ENCODE results near the gene CD5L. TPM values are rescaled to one million over a fixed set of nuclear protein-coding genes. Genes with fewer than 3 reads are reported as not detected.

Gene CD5L
- total and polyA plus RNA-seq, 10 of the 15 experiments (the other 5 are each of a cell fraction or from before 2014, with no cell fraction given): 0.10 to 0.57 (median 0.24) TPM

DNA sequence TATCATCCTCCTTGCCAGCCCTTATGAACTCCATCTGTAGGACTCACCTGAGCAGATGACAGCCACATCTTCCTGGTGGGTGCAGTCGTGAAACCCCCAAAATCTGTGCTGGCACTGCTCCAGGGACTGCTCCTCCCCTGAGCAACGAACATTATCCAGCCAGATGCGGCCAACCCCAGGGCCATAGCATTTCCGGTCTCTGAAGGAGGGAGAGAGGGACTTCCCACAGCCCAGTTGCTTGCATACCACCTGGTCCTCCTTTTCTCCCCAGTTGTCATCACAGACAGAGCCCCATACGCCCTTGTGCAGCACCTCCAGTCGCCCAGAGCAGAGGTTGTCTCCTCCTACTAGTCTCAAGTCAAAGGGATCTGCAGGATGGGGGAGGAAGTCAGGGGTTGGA, 8.5 kb downstream of the CD5L start:
- TF ChIP-seq KLF5 (IDR thresholded peaks at IDR 0.05; ENCODE audit: partially characterized antibody) (no peak), SMARCA5 (IDR thresholded peaks at IDR 0.05) (no peak), TCF3 (IDR thresholded peaks at IDR 0.05; ENCODE audit: borderline replicate concordance, insufficient read depth, low read depth, low read length) (0 out of 2 replicates have a peak, but pooled peaks have one; percentile 30), TCF12 (IDR thresholded peaks at IDR 0.05; ENCODE audit: low read depth, low read length) (0 out of 2 replicates have a peak, but pooled peaks have one; percentile 29), CBX3 (IDR thresholded peaks at IDR 0.05; ENCODE audit: borderline replicate concordance, low read depth) (no peak), RUNX3 (IDR thresholded peaks at IDR 0.05; ENCODE audit: low read length) (peak; percentile 46), TAF1 (IDR thresholded peaks at IDR 0.05; ENCODE audit: borderline replicate concordance, low read depth, low read length) (no peak), CHD1 (IDR thresholded peaks at IDR 0.05; ENCODE audit: low read depth, low read length) (no peak), FOXM1 (IDR thresholded peaks at IDR 0.05; ENCODE audit: low read depth, low read length) (peak; percentile 22; the same call in 1 of the 2 replicates), EGR1 (IDR thresholded peaks at IDR 0.05; ENCODE audit: borderline replicate concordance in 1 of 2, low read depth in 2 of 2, low read length in 2 of 2) (0 out of 3 replicates have a peak, but pooled peaks of 1 of the 2 experiments have one; percentile 9), IKZF1 (conservative IDR thresholded peaks at IDR 0.05) (0 out of 2 replicates have a peak, but pooled peaks have one; percentile 18), CREM (IDR thresholded peaks at IDR 0.05; ENCODE audit: low read depth) (peak; percentile 35; the same call in 1 of the 2 replicates), EED (IDR thresholded peaks at IDR 0.05; ENCODE audit: low read depth) (peak; percentile 94), POLR2A (IDR thresholded peaks at IDR 0.05; ENCODE audit: low read depth, low read length) (no peak), ETV6 (conservative IDR thresholded peaks at IDR 0.05 in 1 of 2, IDR thresholded peaks at IDR 0.05 in 1 of 2; ENCODE audit: borderline replicate concordance in 1 of 2, low read depth in 1 of 2) (peak in 1 of 2 experiments; percentile 82; a peak in 2 of 4 replicates)
- TF ChIP-seq, protein P1, sequence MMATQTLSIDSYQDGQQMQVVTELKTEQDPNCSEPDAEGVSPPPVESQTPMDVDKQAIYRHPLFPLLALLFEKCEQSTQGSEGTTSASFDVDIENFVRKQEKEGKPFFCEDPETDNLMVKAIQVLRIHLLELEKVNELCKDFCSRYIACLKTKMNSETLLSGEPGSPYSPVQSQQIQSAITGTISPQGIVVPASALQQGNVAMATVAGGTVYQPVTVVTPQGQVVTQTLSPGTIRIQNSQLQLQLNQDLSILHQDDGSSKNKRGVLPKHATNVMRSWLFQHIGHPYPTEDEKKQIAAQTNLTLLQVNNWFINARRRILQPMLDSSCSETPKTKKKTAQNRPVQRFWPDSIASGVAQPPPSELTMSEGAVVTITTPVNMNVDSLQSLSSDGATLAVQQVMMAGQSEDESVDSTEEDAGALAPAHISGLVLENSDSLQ (IDR thresholded peaks at IDR 0.05): no peak
- TF ChIP-seq, protein P2, sequence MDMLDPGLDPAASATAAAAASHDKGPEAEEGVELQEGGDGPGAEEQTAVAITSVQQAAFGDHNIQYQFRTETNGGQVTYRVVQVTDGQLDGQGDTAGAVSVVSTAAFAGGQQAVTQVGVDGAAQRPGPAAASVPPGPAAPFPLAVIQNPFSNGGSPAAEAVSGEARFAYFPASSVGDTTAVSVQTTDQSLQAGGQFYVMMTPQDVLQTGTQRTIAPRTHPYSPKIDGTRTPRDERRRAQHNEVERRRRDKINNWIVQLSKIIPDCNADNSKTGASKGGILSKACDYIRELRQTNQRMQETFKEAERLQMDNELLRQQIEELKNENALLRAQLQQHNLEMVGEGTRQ (IDR thresholded peaks at IDR 0.05; ENCODE audit: borderline replicate concordance, low read depth, low read length): no peak
- in situ Hi-C loops (cut with MboI) (no loop called here), intact Hi-C loops (cut with micrococcal nuclease; ENCODE audit: unreplicated experiment) (no loop called here)
- no peak overlapping the region for H3K4me3 ChIP-seq
- H3K27ac ChIP-seq (ENCODE audit: control insufficient read depth, insufficient read depth): no peak overlapping the region
- FAIRE-seq (no peak), ATAC-seq (peak; percentile 65), DNase-seq (ENCODE audit: low read depth, low spot score) (no peak)
- 4% methylated on average over 6 of the region's 6 CpGs for WGBS (ENCODE audit: insufficient coverage, insufficient replicate concordance, low lambda C conversion rate, missing lambda C conversion rate)
- H3K36me3 ChIP-seq (ENCODE audit: control insufficient read depth in 2 of 2, insufficient read depth in 2 of 2, low read length in 1 of 2): no peaks in the 10 kb centered on the region
- H3K27me3 ChIP-seq (replicated peaks in 1 of 2; ENCODE audit: control insufficient read depth in 2 of 2, insufficient read depth in 2 of 2, low read length in 1 of 2): no peaks in the 10 kb centered on the region
- no peaks in the 10 kb centered on the region for H3K79me2 ChIP-seq (ENCODE audit: control insufficient read depth, insufficient read depth, low read length)
- no peak overlapping the region; the same call in 1 of the 2 replicates for H2AFZ ChIP-seq (ENCODE audit: control insufficient read depth, low read depth, low read length)
- RAD21 ChIA-PET (ENCODE audit: unreplicated experiment): no interaction called here
- POLR2A ChIA-PET: no interaction called here
- no TSS peak for BruUV-seq (replicated peaks)
- H4K20me1 ChIP-seq (ENCODE audit: control insufficient read depth, insufficient read depth): no peaks in the 10 kb centered on the region
- no peak overlapping the region for H3K9ac ChIP-seq (ENCODE audit: control insufficient read depth, insufficient read depth, low read length)
- H3K4me1 ChIP-seq (ENCODE audit: control insufficient read depth, insufficient read depth, low read length): peaks cover 42% of the 10 kb centered on the region
- CTCF ChIA-PET: no interaction called here
- no peaks in the 10 kb centered on the region for H3K9me3 ChIP-seq (replicated peaks; ENCODE audit: control insufficient read depth, insufficient read depth, low read length)
- peak overlapping the region; percentile 31 for H3K4me2 ChIP-seq (ENCODE audit: control insufficient read depth, insufficient read depth)
- SMC1A ChIA-PET (ENCODE audit: uncharacterized antibody, unreplicated experiment): interaction anchor here (0.7 to 1.0 kb wide), 2 partner anchors 24 to 174 kb away, joined by 3 read pairs; no protein-coding TSS in a partner anchor
